ENCODE data around the gene SMYD3. TPM values are rescaled to one million over a fixed set of nuclear protein-coding genes. Genes with fewer than 3 reads are reported as not detected.

SMYD3 gene
- total RNA-seq, 3 donors from 2014 or later (not counting 1 experiment from before 2014, with no cell fraction given), result 43.6 to 48.0 (median 46.1) TPM

DNA sequence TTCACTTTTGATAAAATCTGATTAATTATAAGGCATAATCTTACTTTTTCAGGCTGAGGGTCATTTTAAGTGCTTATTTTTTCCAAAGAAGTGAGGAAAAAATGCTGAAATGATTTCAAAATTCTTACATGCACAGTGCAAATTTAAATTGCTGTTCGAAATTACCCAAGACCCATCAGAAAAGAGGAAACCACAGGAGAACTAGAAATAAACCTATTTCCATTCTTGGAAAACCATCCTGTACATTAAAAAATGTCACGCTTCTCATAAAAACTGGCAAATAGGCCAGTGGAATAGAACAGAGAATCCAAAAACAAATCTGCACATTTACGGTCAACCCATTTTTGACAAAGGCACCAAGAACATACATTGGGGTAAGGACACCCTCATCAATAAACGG, 414.9 kb downstream of the SMYD3 start:
- Mint-ChIP-seq H3K27me3 (ENCODE audit: low read depth in 2 of 2) (no peaks in the 10 kb centered on the region), H3K27ac (no peak overlapping the region), H3K9me3 (peaks cover 2 to 3% of the 10 kb centered on the region in 2 donors), H3K4me1 (peaks cover 3 to 14% of the 10 kb centered on the region in 2 donors), H3K36me3 (no peaks in the 10 kb centered on the region), H3K4me3 (no peak overlapping the region)
- TF ChIP-seq CTCF (IDR thresholded peaks at IDR 0.05), result no peak
- WGBS (ENCODE audit: insufficient coverage), result 68% methylated on average over 4 of the region's 4 CpGs
- no peaks in the 10 kb centered on the region for H3K36me3 ChIP-seq (ENCODE audit: control insufficient read depth, insufficient read depth, low read length)
- DNase-seq (no peak), ATAC-seq (no peak)
- no peak overlapping the region for H3K27ac ChIP-seq (ENCODE audit: low read length)
- H3K27me3 ChIP-seq (ENCODE audit: control insufficient read depth, insufficient read depth, low read length), result no peaks in the 10 kb centered on the region
- intact Hi-C loops (cut with micrococcal nuclease), result no loop called here
- no peaks in the 10 kb centered on the region for H3K4me1 ChIP-seq (ENCODE audit: control insufficient read depth, insufficient read depth, low read length)
- no peak overlapping the region for H3K4me3 ChIP-seq (ENCODE audit: low read length)
- H3K9me3 ChIP-seq (ENCODE audit: control insufficient read depth, insufficient read depth, low read length), result no peaks in the 10 kb centered on the region

- Histone ChIP-seq H3K27me3 (ENCODE audit: control insufficient read depth, insufficient read depth, low read length) (no peaks in the 10 kb centered on the region), H3K4me1 (ENCODE audit: control insufficient read depth, insufficient read depth, low read length) (no peaks in the 10 kb centered on the region), H3K9me3 (ENCODE audit: control insufficient read depth, insufficient read depth, low read length) (no peaks in the 10 kb centered on the region), H3K36me3 (ENCODE audit: control insufficient read depth, insufficient read depth, low read length) (no peaks in the 10 kb centered on the region), H3K4me3 (ENCODE audit: low read length) (no peak overlapping the region), H3K27ac (ENCODE audit: low read length) (no peak overlapping the region)
- no peak overlapping the region for H3K27ac Mint-ChIP-seq
- TF ChIP-seq CTCF (IDR thresholded peaks at IDR 0.05), result no peak
- ATAC-seq (no peak), DNase-seq (no peak)
- no peaks in the 10 kb centered on the region for H3K36me3 Mint-ChIP-seq
- peaks cover 5 to 14% of the 10 kb centered on the region in 2 donors for H3K4me1 Mint-ChIP-seq
- intact Hi-C loops (cut with micrococcal nuclease), result no loop called here
- WGBS (ENCODE audit: insufficient coverage), result 87% methylated on average over 4 of the region's 4 CpGs
- H3K27me3 Mint-ChIP-seq (ENCODE audit: low read depth in 2 of 2), result no peaks in the 10 kb centered on the region
- no peak overlapping the region for H3K4me3 Mint-ChIP-seq
- peaks cover 2 to 3% of the 10 kb centered on the region in 2 donors for H3K9me3 Mint-ChIP-seq
These were observed 415.6 kb downstream of the SMYD3 start for GRCh38 chr1:246091477-246091876.

- no peaks in the 10 kb centered on the region for H3K4me1 ChIP-seq (ENCODE audit: control insufficient read depth, insufficient read depth, low read length)
- TF ChIP-seq CTCF (IDR thresholded peaks at IDR 0.05), result no peak
- H3K4me3 Mint-ChIP-seq, result no peak overlapping the region
- H3K4me3 ChIP-seq (ENCODE audit: low read length), result no peak overlapping the region
- WGBS (ENCODE audit: insufficient coverage), result 100% methylated on average over 4 of the region's 5 CpGs
- ATAC-seq, result no peak
- no peaks in the 10 kb centered on the region for H3K9me3 Mint-ChIP-seq
- no peaks in the 10 kb centered on the region for H3K36me3 Mint-ChIP-seq
- H3K4me1 Mint-ChIP-seq, result peaks cover 5 to 14% of the 10 kb centered on the region in 2 donors
- no peak overlapping the region for H3K27ac ChIP-seq (ENCODE audit: low read length)
- H3K36me3 ChIP-seq (ENCODE audit: control insufficient read depth, insufficient read depth, low read length), result no peaks in the 10 kb centered on the region
- intact Hi-C loops (cut with micrococcal nuclease), result no loop called here
- H3K27me3 ChIP-seq (ENCODE audit: control insufficient read depth, insufficient read depth, low read length), result no peaks in the 10 kb centered on the region
- peaks cover 6% of the 10 kb centered on the region for H3K9me3 ChIP-seq (ENCODE audit: control insufficient read depth, insufficient read depth, low read length)
- no peaks in the 10 kb centered on the region for H3K27me3 Mint-ChIP-seq (ENCODE audit: low read depth in 2 of 2)
- no peak overlapping the region for H3K27ac Mint-ChIP-seq
- no peak for DNase-seq
These were observed 420.9 kb downstream of the SMYD3 start for GRCh38 chr1:246086191-246086590.

DNA sequence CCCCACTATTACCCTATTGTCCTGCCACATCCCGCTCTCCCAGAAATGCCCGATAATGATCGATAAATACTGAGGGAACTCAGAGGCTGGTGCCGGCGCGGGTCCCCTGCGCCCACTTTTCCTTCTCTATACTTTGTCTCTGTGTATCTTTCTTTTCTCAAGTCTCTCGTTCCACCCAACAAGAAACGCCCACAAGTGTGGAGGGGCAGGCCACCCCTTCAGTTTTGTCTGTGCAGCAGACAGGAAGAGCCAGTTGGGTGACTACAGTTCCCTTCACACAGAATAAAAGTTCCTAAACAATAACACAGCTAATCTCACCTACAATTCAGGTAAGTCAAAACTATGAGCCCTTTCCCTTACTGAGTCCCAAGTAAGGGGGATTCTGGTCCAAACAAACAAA, 423.7 kb downstream of the SMYD3 start:
- intact Hi-C loops (cut with micrococcal nuclease), result no loop called here
- Histone ChIP-seq H3K4me3 (ENCODE audit: low read length) (no peak overlapping the region), H3K9me3 (ENCODE audit: control insufficient read depth, insufficient read depth, low read length) (peaks cover 6% of the 10 kb centered on the region), H3K36me3 (ENCODE audit: control insufficient read depth, insufficient read depth, low read length) (no peaks in the 10 kb centered on the region), H3K4me1 (ENCODE audit: control insufficient read depth, insufficient read depth, low read length) (no peaks in the 10 kb centered on the region), H3K27ac (ENCODE audit: low read length) (no peak overlapping the region), H3K27me3 (ENCODE audit: control insufficient read depth, insufficient read depth, low read length) (no peaks in the 10 kb centered on the region)
- no peak for ATAC-seq
- DNase-seq, result no peak
- H3K9me3 Mint-ChIP-seq, result no peaks in the 10 kb centered on the region
- H3K27ac Mint-ChIP-seq, result no peak overlapping the region
- no peak overlapping the region for H3K4me3 Mint-ChIP-seq
- no peaks in the 10 kb centered on the region for H3K36me3 Mint-ChIP-seq
- TF ChIP-seq CTCF (IDR thresholded peaks at IDR 0.05), result no peak
- no peaks in the 10 kb centered on the region for H3K27me3 Mint-ChIP-seq (ENCODE audit: low read depth in 2 of 2)
- peaks cover 10 to 21% of the 10 kb centered on the region in 2 donors for H3K4me1 Mint-ChIP-seq
- WGBS (ENCODE audit: insufficient coverage), result 96% methylated on average over 9 of the region's 9 CpGs

Data from natural killer cell (primary cell).